Central memory CD8-positive, alpha-beta T cell (primary cell): ENCODE data around the gene CDK3.
"Not testable (repeated sequence)": the region's sequence is repeated elsewhere in the genome, so short reads cannot be mapped to it uniquely, and the experiment has no call there.

Source experiments
- ATAC-seq: fragments of 150-1000 bp; cut with Tn5 transposase; replicated peaks from 2 replicates; pipeline ENCODE4 v1.10.0; 2022; ENCODE audit warnings: mild to moderate bottlenecking, moderate FRiP score, moderate number of reproducible peaks; ENCODE audit not compliant: poor library complexity, severe bottlenecking; ENCODE audit errors: extremely low read depth
- DNase-seq, 2 donors: peaks; one replicate each; pipeline ENCODE4 v3.0.0; 2021; ENCODE audit warnings: low spot score in 2 of 2
- H3K27ac Mint-ChIP-seq: one replicate; pipeline ENCODE4 v1.8.0; 2022; ENCODE audit warnings: low read depth, mild to moderate bottlenecking, moderate library complexity, mixed read lengths
- H3K27me3 Mint-ChIP-seq: one replicate; pipeline ENCODE4 v1.8.0; 2022; ENCODE audit warnings: mixed read lengths
- H3K36me3 Mint-ChIP-seq: one replicate; pipeline ENCODE4 v1.8.0; 2022; ENCODE audit warnings: mild to moderate bottlenecking, moderate library complexity, mixed read lengths; ENCODE audit not compliant: insufficient read depth
- H3K4me1 Mint-ChIP-seq: one replicate; pipeline ENCODE4 v1.8.0; 2022; ENCODE audit warnings: mixed read lengths
- H3K4me3 Mint-ChIP-seq: one replicate; pipeline ENCODE4 v1.8.0; 2022; ENCODE audit warnings: mild to moderate bottlenecking, moderate library complexity, mixed read lengths
- H3K9me3 Mint-ChIP-seq: one replicate; pipeline ENCODE4 v1.8.0; 2022; ENCODE audit warnings: mixed read lengths

CDK3 gene

GRCh38 chr17:76040376-76040775 is 39.7 kb downstream of the CDK3 start:
- ATAC-seq (no peak), DNase-seq (no peak)
- Mint-ChIP-seq H3K27me3 (no peaks in the 10 kb centered on the region), H3K4me3 (no peak overlapping the region), H3K9me3 (no peaks in the 10 kb centered on the region), H3K27ac (no peak overlapping the region), H3K36me3 (peaks cover 46% of the 10 kb centered on the region), H3K4me1 (no peaks in the 10 kb centered on the region)

DNA sequence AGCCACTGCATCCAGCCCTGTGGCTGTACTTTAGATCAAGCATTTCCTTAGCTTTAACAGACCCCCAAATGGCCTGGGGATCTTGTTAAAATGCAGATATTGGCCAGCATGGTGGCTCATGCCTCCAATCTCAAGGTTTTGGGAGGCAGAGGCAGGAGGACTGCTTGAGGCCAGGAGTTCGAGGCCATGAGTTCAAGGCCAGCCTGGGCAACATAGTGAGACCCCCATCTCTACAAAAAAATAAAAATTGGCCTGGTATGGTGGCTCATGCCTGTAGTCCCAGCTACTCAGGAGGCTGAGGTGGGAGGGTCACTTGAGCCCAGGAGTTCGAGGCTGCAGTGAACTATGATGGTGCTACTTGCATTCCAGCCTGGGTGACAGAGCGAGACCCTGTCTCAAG is 42.2 kb downstream of the CDK3 start:
- H3K27ac Mint-ChIP-seq, DNase-seq, H3K4me1 Mint-ChIP-seq, H3K9me3 Mint-ChIP-seq, H3K27me3 Mint-ChIP-seq, ATAC-seq, H3K4me3 Mint-ChIP-seq: not testable (repeated sequence)
- peaks cover 62% of the 10 kb centered on the region for H3K36me3 Mint-ChIP-seq

- not testable (repeated sequence) for DNase-seq, H3K27me3 Mint-ChIP-seq, ATAC-seq, H3K27ac Mint-ChIP-seq, H3K9me3 Mint-ChIP-seq, H3K4me3 Mint-ChIP-seq, H3K4me1 Mint-ChIP-seq
- peaks cover 62% of the 10 kb centered on the region for H3K36me3 Mint-ChIP-seq
Observed at GRCh38 chr17:76044475-76045007, 43.9 kb downstream of the CDK3 start.

DNA sequence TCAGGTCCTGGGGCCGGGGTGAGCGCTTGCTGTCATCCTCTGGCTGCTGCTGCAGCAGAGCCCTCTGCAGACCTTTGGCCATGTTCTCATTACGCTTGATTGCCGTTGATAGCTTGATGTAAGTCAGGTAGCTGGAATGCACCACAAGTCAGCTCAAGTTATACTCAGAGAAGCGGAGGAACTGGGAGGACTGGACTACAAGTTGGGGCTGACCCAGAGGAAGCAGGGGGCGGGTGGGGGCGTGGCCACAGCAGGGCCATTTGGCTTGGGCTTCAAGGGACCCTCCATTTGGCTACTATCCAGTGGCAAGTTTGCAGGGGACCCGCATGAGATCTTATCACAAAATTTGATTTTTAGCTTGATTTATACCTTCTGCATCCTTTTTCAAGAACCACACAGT is 45.4 kb downstream of the CDK3 start:
- H3K27me3 Mint-ChIP-seq: no peaks in the 10 kb centered on the region
- ATAC-seq (no peak), DNase-seq (no peak)
- peaks cover 5% of the 10 kb centered on the region for H3K4me1 Mint-ChIP-seq
- no peaks in the 10 kb centered on the region for H3K9me3 Mint-ChIP-seq
- peaks cover 67% of the 10 kb centered on the region for H3K36me3 Mint-ChIP-seq
- H3K27ac Mint-ChIP-seq: no peak overlapping the region
- H3K4me3 Mint-ChIP-seq: no peak overlapping the region

DNA sequence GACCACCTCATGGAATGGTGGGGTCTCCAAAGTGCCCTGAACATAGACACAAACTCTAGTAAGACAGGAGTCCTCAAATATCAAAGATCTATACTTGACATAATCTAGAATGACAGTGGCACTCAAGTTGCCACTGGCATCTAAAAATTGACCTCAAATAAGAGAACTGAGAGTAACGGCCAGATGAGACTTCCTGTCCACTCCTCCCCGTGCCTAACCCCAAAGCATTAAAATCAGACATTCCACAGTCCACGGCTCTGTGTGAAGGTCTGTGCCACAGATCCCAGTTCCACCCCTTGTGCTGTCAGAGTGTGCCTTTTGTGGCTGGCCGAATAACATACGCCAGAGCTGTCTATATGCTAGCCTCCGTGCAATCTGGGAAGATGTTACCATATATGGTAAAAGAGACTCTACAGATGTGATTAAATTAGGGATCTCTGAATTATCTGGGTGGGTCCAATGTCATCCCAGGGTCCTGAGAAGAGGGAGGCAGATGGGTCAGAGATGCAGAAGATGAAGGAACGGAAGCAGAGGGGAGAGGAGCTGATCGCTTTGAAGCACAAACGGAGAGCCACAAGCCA is 47.5 kb downstream of the CDK3 start:
- Mint-ChIP-seq H3K9me3 (no peaks in the 10 kb centered on the region), H3K27me3 (no peaks in the 10 kb centered on the region), H3K4me1 (peaks cover 10% of the 10 kb centered on the region), H3K4me3 (no peak overlapping the region), H3K27ac (no peak overlapping the region), H3K36me3 (peaks cover 63% of the 10 kb centered on the region)
- DNase-seq (no peak), ATAC-seq (no peak)

DNA sequence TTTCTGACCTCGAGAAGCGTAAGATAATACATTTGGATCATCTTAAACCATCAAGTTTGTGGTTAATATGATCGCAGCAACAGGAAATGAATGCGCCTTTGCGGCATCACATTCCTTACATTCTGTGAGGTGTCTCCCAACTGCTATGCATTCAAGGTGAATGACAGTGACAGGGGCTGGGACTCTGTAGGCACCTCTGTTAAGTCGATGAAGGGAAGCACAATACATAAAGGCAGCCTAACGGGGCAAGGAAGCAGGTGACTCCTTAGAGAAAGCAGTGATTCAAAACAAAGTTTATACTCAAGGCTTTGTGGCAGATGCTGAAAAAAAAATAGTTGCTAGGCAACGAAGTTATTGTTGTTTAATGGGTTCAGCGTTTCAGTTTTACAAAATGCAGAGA is 48.1 kb downstream of the CDK3 start:
- Mint-ChIP-seq H3K4me3 (no peak overlapping the region), H3K9me3 (no peaks in the 10 kb centered on the region), H3K4me1 (peaks cover 10% of the 10 kb centered on the region), H3K36me3 (peaks cover 65% of the 10 kb centered on the region), H3K27me3 (no peaks in the 10 kb centered on the region), H3K27ac (peak overlapping the region; percentile 13)
- no peak for ATAC-seq
- DNase-seq: no peak

DNA sequence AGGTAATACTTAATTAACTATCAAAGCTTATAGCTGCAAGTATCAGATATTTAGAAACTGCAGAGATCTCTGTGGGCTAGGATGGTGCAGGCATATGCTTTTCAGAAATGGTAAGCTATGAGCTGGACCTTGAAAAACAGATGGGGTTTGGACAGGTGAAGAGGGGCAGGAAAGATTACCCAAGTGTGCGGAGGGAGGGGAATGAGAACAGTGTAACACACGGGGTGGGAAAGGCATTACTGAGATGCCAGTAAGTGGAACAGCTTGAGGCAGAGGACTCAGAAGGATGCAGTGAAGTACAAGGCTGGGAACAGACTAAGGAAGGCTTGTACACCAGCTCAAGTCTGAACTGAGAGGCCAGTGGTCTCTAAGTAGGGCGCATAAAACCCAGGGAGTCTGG is 48.6 kb downstream of the CDK3 start:
- Mint-ChIP-seq H3K27me3 (no peaks in the 10 kb centered on the region), H3K4me3 (no peak overlapping the region), H3K4me1 (peaks cover 10% of the 10 kb centered on the region), H3K9me3 (no peaks in the 10 kb centered on the region), H3K36me3 (peaks cover 65% of the 10 kb centered on the region), H3K27ac (peak overlapping the region; percentile 13)
- DNase-seq (no peak), ATAC-seq (no peak)

DNA sequence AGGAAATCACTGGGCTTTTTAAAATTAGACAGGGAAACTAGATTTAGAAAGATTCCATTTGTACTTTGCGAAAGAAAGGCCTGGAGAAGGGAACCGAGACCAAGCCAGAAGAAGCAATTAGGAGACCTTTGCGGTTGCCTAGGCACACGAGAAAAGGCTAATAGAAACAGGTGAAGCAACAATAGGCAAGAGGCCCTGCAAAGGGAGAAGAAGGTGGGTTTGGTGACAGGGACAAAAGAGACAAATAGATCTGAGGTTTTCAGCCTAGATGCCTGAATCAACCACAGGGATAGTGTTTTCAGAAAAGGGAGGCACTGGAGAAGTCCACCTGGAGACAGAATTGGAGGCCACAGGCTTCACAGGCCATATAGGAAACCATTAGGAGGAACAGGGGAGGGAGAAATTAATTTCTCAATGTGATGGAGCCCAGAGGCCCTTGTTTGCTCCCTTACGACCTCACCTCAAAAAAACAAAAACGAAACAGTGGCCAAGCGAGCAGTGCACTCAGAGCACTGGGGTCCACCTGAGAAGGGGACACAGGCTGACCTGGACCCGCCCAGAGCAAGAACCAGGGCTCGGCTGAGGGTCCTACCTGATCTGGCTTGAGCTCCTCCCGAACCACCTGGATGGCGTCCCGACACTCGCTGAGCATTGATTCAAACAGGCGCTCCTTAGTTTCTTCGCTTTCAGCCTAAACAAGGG is 49.3 kb downstream of the CDK3 start:
- Mint-ChIP-seq H3K4me1 (peaks cover 10% of the 10 kb centered on the region), H3K9me3 (no peaks in the 10 kb centered on the region), H3K27ac (peak overlapping the region; percentile 60), H3K4me3 (no peak overlapping the region), H3K27me3 (no peaks in the 10 kb centered on the region), H3K36me3 (peaks cover 65% of the 10 kb centered on the region)
- DNase-seq (no peak), ATAC-seq (no peak)

DNA sequence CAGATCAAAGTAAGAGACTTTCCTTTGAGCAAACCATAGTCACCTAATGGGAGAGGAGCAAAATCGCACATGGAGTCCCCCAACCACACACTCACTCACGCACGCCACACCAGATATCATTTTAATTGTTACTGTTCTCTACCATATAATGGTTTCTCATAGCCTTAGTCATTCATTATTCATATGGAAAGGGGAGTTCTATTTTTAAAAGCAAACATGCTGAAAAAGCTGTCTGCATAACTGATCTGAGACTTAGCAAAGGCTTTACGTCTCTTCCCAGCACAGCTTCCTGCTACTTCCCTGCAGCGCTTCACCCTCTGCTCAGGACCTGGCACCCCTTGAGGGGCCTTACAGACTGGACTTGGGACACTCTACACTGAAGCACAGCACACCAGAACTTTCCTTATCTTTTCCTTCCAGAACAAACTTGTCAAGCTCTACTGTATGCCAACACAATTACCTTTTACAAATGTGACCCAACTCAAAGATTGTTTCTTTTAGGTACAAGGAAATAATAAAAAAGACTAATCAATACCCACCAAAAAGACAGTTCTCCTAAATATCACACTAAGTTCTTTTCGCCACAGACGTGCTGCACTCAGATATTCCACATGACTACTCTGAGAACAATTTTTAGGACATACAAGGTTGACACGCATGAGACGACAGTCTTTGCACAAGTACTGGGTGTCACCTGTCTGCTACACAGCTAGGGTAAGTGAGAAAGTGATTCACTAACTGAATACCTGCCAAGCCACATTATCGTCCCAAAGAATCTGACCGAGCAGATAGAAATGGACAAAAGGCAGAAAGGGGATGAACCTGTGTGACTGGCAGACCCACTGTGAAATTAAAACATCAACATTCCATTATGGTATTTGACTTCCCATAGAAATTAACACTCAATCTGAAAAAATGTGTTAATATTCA is 50.1 kb downstream of the CDK3 start:
- no peak overlapping the region for H3K4me3 Mint-ChIP-seq
- H3K27me3 Mint-ChIP-seq: no peaks in the 10 kb centered on the region
- peaks cover 63% of the 10 kb centered on the region for H3K36me3 Mint-ChIP-seq
- no peaks in the 10 kb centered on the region for H3K9me3 Mint-ChIP-seq
- DNase-seq: no peak
- peaks cover 10% of the 10 kb centered on the region for H3K4me1 Mint-ChIP-seq
- peak overlapping the region; percentile 60 for H3K27ac Mint-ChIP-seq
- no peak for ATAC-seq

GRCh38 chr17:76051561-76051960 is 50.9 kb downstream of the CDK3 start:
- ATAC-seq: no peak
- DNase-seq: no peak
- Mint-ChIP-seq H3K27me3 (no peaks in the 10 kb centered on the region), H3K27ac (no peak overlapping the region), H3K9me3 (no peaks in the 10 kb centered on the region), H3K4me3 (no peak overlapping the region), H3K36me3 (peaks cover 64% of the 10 kb centered on the region), H3K4me1 (peaks cover 16% of the 10 kb centered on the region)

GRCh38 chr17:76053246-76054111 is 52.8 kb downstream of the CDK3 start:
- H3K36me3 Mint-ChIP-seq: peaks cover 72% of the 10 kb centered on the region
- H3K27ac Mint-ChIP-seq: no peak overlapping the region
- no peak overlapping the region for H3K4me3 Mint-ChIP-seq
- DNase-seq: no peak
- H3K4me1 Mint-ChIP-seq: peaks cover 16% of the 10 kb centered on the region
- H3K27me3 Mint-ChIP-seq: no peaks in the 10 kb centered on the region
- no peaks in the 10 kb centered on the region for H3K9me3 Mint-ChIP-seq
- no peak for ATAC-seq

- Mint-ChIP-seq H3K4me3 (no peak overlapping the region), H3K4me1 (peaks cover 14% of the 10 kb centered on the region), H3K27ac (no peak overlapping the region), H3K36me3 (peaks cover 72% of the 10 kb centered on the region), H3K9me3 (no peaks in the 10 kb centered on the region), H3K27me3 (no peaks in the 10 kb centered on the region)
- DNase-seq (no peak), ATAC-seq (no peak)
Observed at GRCh38 chr17:76054112-76054476, 53.4 kb downstream of the CDK3 start.
